Activated CD8-positive, alpha-beta memory T cell treated with anti-CD3 and anti-CD28 coated beads, Interleukin-2, amount 50 U/mL, for 1 hour (primary cell): ENCODE measurements around the gene SFXN5.
"Not testable (repeated sequence)": the region's sequence is repeated elsewhere in the genome, so short reads cannot be mapped to it uniquely, and the experiment has no call there.

Experiments used
- DNase-seq: peaks from one replicate; pipeline ENCODE4 v3.0.0-alpha.2; 2020; ENCODE audit errors: extremely low read depth

The SFXN5 gene

GRCh38 chr2:73101626-73102256, 30.2 kb upstream of the SFXN5 start:
- DNase-seq = no peak

GRCh38 chr2:73100956-73101355, 29.4 kb upstream of the SFXN5 start:
- DNase-seq = no peak

GRCh38 chr2:73099486-73099885, 28.0 kb upstream of the SFXN5 start:
- DNase-seq = no peak

- no peak for DNase-seq
Measured at GRCh38 chr2:73095910-73096309, 24.4 kb upstream of the SFXN5 start.

- DNase-seq = not testable (repeated sequence)
Measured at GRCh38 chr2:73093601-73094218, 22.2 kb upstream of the SFXN5 start.

- DNase-seq = no peak
Measured at GRCh38 chr2:73092146-73092783, 20.8 kb upstream of the SFXN5 start.

GRCh38 chr2:73091696-73092095, 20.2 kb upstream of the SFXN5 start:
- no peak for DNase-seq

GRCh38 chr2:73091164-73091563, 19.7 kb upstream of the SFXN5 start:
- no peak for DNase-seq

GRCh38 chr2:73089270-73090030, 17.9 kb upstream of the SFXN5 start:
- no peak for DNase-seq

GRCh38 chr2:73088703-73089102, 17.2 kb upstream of the SFXN5 start:
- DNase-seq = no peak

GRCh38 chr2:73088211-73088610, 16.7 kb upstream of the SFXN5 start:
- DNase-seq = no peak

GRCh38 chr2:73087311-73087710, 15.8 kb upstream of the SFXN5 start:
- no peak for DNase-seq

GRCh38 chr2:73085691-73086090, 14.2 kb upstream of the SFXN5 start:
- peak; percentile 53 for DNase-seq

- DNase-seq = no peak
Measured at GRCh38 chr2:73084971-73085370, 13.5 kb upstream of the SFXN5 start.

- no peak for DNase-seq
Measured at GRCh38 chr2:73083886-73084800, 12.6 kb upstream of the SFXN5 start.

GRCh38 chr2:73082523-73083410, 11.3 kb upstream of the SFXN5 start:
- no peak for DNase-seq

GRCh38 chr2:73081181-73081671, 9.7 kb upstream of the SFXN5 start:
- DNase-seq = no peak

GRCh38 chr2:73080321-73081131, 9.0 kb upstream of the SFXN5 start:
- no peak for DNase-seq

- no peak for DNase-seq
Measured at GRCh38 chr2:73079636-73080035, 8.1 kb upstream of the SFXN5 start.
